NB4 (cell line): ENCODE data around the gene FBXO31.

ENCODE experiments used
- POLR2A ChIP-seq: IDR thresholded peaks from 2 replicates; pipeline ENCODE4 v1.6.1; 2011; ENCODE audit warnings: mild to moderate bottlenecking; ENCODE audit not compliant: insufficient read length; ENCODE audit errors: extremely low read depth
- TF ChIP-seq, protein P1 (sequence below): IDR thresholded peaks from 2 replicates; pipeline ENCODE4 v1.6.1; 2011; ENCODE audit warnings: low read depth, low read length
- TF ChIP-seq, protein P2 (sequence below): IDR thresholded peaks from one replicate; pipeline ENCODE4 v1.5.1; 2012; ENCODE audit warnings: low read depth, low read length

DNA sequence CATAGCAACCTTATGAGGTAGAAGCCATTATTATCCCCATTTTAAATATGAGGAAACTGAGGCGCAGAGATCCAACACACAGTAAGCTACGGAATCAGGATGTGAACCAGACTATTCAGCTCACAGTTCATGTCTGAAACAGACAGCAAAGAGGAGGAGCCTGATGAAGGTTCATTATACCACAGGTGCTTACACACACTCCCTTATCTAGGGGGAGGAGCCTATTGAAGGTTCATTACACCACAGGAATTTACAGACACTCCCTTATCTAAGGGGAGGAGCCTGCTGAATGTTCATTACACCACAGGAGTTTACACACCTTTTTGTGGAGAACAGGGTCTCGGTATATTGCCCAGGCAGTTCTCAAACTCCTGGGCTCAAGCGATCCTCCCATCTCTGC lies 88.3 kb downstream of the FBXO31 start:
- TF ChIP-seq, protein P1, sequence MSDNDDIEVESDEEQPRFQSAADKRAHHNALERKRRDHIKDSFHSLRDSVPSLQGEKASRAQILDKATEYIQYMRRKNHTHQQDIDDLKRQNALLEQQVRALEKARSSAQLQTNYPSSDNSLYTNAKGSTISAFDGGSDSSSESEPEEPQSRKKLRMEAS = no peak
- TF ChIP-seq, protein P2, sequence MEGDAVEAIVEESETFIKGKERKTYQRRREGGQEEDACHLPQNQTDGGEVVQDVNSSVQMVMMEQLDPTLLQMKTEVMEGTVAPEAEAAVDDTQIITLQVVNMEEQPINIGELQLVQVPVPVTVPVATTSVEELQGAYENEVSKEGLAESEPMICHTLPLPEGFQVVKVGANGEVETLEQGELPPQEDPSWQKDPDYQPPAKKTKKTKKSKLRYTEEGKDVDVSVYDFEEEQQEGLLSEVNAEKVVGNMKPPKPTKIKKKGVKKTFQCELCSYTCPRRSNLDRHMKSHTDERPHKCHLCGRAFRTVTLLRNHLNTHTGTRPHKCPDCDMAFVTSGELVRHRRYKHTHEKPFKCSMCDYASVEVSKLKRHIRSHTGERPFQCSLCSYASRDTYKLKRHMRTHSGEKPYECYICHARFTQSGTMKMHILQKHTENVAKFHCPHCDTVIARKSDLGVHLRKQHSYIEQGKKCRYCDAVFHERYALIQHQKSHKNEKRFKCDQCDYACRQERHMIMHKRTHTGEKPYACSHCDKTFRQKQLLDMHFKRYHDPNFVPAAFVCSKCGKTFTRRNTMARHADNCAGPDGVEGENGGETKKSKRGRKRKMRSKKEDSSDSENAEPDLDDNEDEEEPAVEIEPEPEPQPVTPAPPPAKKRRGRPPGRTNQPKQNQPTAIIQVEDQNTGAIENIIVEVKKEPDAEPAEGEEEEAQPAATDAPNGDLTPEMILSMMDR = no peak
- TF ChIP-seq POLR2A = no peak
